Measurements from ENCODE around the gene EPS15. TPM values are rescaled to one million over a fixed set of nuclear protein-coding genes. Genes with fewer than 3 reads are reported as not detected.
"Not testable (repeated sequence)": the region's sequence is repeated elsewhere in the genome, so short reads cannot be mapped to it uniquely, and the experiment has no call there.

EPS15 gene
- total RNA-seq, 2 experiments from 2014 or later = 75.7 to 77.1 TPM

- ATAC-seq (ENCODE audit: low read depth) (no peak), DNase-seq (no peak)
- no peak overlapping the region for H3K4me3 Mint-ChIP-seq
- H3K36me3 Mint-ChIP-seq = peaks cover 15% of the 10 kb centered on the region
- H3K4me1 Mint-ChIP-seq = peaks cover 20% of the 10 kb centered on the region
- H3K27ac Mint-ChIP-seq = no peak overlapping the region
- POLR2A ChIA-PET = no interaction called here
- peaks cover 3% of the 10 kb centered on the region for H3K9me3 Mint-ChIP-seq
- H3K27me3 Mint-ChIP-seq = no peaks in the 10 kb centered on the region
Observed at GRCh38 chr1:51494138-51494830, 24.8 kb downstream of the EPS15 start.

DNA sequence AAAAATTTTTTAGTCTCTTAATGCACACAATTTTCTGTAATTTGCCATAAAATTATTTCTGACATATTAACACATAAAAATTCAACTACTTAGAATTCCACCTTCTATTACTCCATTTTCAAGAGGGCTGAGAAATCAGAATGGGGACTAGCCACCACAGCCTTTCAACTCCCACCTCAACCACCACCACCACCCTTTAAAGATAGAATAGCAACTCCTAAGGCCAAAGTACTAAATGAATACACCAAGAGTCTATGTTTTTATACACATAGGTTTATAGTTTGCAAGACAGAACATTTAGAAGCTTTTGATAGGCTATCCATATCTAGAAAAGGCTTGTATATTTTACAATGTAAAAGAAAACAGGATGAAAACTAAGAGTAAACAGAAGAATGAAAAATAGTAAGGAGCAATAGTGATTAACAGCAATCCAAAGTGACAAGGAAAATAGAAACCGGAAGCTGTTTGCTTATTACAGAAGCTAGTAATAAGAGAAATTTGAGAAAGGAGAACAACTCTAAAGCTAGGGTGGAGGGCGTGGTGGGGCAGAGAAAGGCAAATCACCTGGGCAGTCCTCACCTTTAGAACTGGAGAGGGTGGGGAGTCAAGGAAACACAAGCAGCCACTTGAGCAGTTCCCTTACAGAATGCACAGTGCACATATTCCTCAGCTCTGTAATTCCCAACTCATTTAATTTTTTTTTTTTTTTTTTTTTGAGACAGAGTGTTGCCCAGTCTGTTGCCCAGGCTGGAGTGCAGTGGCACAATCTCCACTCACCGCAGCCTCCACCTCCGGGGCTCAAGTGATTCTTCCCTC lies 27.7 kb downstream of the EPS15 start:
- POLR2A ChIA-PET = interaction anchor here (0.9 kb wide), 1 partner anchor 72 kb away, joined by 4 read pairs; no protein-coding TSS in a partner anchor
- DNase-seq (no peak), ATAC-seq (ENCODE audit: low read depth) (no peak)
- Mint-ChIP-seq H3K27ac (no peak overlapping the region), H3K9me3 (peaks cover 2% of the 10 kb centered on the region), H3K36me3 (peaks cover 7% of the 10 kb centered on the region), H3K4me3 (no peak overlapping the region), H3K4me1 (peaks cover 22% of the 10 kb centered on the region), H3K27me3 (no peaks in the 10 kb centered on the region)

- H3K27ac Mint-ChIP-seq = no peak overlapping the region
- peaks cover 10% of the 10 kb centered on the region for H3K36me3 Mint-ChIP-seq
- ATAC-seq (ENCODE audit: low read depth) = no peak
- no peak for DNase-seq
- H3K4me1 Mint-ChIP-seq = peaks cover 20% of the 10 kb centered on the region
- peaks cover 2% of the 10 kb centered on the region for H3K9me3 Mint-ChIP-seq
- H3K27me3 Mint-ChIP-seq = no peaks in the 10 kb centered on the region
- POLR2A ChIA-PET = interaction anchor here (1.0 kb wide), 1 partner anchor 278 kb away, joined by 4 read pairs; no protein-coding TSS in a partner anchor
- no peak overlapping the region for H3K4me3 Mint-ChIP-seq
Observed at GRCh38 chr1:51489472-51489871, 29.6 kb downstream of the EPS15 start.

DNA sequence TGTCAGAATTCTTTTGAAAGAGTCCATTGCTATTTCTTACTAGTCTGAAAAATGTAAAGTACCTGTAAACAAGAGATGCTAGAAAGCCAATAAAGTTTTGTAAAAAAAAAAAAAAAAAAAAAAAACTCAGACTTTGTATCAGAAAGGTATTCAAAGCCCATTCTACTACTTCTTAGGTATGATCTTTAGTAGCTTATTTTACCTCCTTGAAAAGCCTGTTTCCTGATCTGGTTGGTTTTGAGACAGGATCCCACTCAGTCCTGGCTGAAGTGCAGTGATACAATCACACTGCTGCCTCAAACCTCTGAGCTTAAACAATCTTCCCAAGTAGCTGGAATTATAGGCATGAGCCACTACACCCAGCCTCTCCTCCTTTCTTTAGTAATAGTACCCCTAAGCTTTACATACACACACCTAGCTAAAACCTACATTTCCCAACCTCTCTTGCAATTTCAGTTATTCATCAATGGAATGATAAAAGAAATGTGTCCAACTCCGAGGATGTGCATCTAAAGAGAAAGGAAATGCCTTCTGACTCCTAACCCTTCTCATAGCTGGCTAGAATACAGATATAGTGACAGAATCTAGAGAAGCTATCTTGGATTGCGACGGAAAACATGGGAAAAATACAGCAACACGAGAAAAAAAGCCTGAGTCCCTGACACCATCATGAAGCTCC lies 30.6 kb downstream of the EPS15 start:
- peaks cover 16% of the 10 kb centered on the region for H3K4me1 Mint-ChIP-seq
- no peaks in the 10 kb centered on the region for H3K9me3 Mint-ChIP-seq
- DNase-seq (no peak), ATAC-seq (ENCODE audit: low read depth) (no peak)
- no peaks in the 10 kb centered on the region for H3K27me3 Mint-ChIP-seq
- peaks cover 7% of the 10 kb centered on the region for H3K36me3 Mint-ChIP-seq
- H3K4me3 Mint-ChIP-seq = no peak overlapping the region
- POLR2A ChIA-PET = interaction anchor here (0.6 to 1.0 kb wide), 2 partner anchors 278 to 333 kb away, joined by 3 to 4 read pairs; no protein-coding TSS in a partner anchor
- no peak overlapping the region for H3K27ac Mint-ChIP-seq

GRCh38 chr1:51487628-51488027 lies 31.4 kb downstream of the EPS15 start:
- no peak for ATAC-seq (ENCODE audit: low read depth)
- DNase-seq = no peak
- no peaks in the 10 kb centered on the region for H3K27me3 Mint-ChIP-seq
- no peak overlapping the region for H3K4me3 Mint-ChIP-seq
- POLR2A ChIA-PET = no interaction called here
- peaks cover 15% of the 10 kb centered on the region for H3K4me1 Mint-ChIP-seq
- H3K27ac Mint-ChIP-seq = no peak overlapping the region
- H3K36me3 Mint-ChIP-seq = peaks cover 11% of the 10 kb centered on the region
- H3K9me3 Mint-ChIP-seq = no peaks in the 10 kb centered on the region

- Mint-ChIP-seq H3K9me3 (peaks cover 6% of the 10 kb centered on the region), H3K4me1 (peaks cover 5% of the 10 kb centered on the region), H3K4me3 (no peak overlapping the region), H3K36me3 (peaks cover 36% of the 10 kb centered on the region), H3K27me3 (no peaks in the 10 kb centered on the region), H3K27ac (no peak overlapping the region)
- no peak for DNase-seq
- POLR2A ChIA-PET = no interaction called here
- no peak for ATAC-seq (ENCODE audit: low read depth)
Observed at GRCh38 chr1:51484591-51484990, 34.5 kb downstream of the EPS15 start.

DNA sequence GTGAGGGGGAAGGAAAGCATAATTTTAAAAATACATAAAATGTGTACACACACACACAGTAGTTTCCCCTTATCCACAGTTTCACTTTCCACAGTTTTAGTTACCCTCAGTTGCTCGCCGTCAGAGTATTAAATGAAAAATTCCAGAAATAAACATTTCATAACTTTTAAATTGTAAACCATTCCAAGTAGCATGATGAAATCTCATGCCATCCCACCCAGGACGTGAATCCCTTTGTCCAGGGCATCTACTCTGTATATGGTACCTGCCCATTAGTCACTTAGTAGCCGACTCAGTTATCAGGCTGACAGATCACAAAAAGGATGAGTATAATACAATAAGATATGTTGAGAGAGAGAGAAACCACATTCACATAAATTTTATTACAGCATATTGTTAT lies 36.2 kb downstream of the EPS15 start:
- H3K27ac Mint-ChIP-seq = no peak overlapping the region
- peaks cover 12% of the 10 kb centered on the region for H3K9me3 Mint-ChIP-seq
- peaks cover 44% of the 10 kb centered on the region for H3K36me3 Mint-ChIP-seq
- POLR2A ChIA-PET = interaction anchor here (0.6 kb wide), 1 partner anchor 550 kb away, joined by 5 read pairs; no protein-coding TSS in a partner anchor
- ATAC-seq (ENCODE audit: low read depth) (no peak), DNase-seq (no peak)
- peaks cover 5% of the 10 kb centered on the region for H3K4me1 Mint-ChIP-seq
- H3K27me3 Mint-ChIP-seq = no peaks in the 10 kb centered on the region
- no peak overlapping the region for H3K4me3 Mint-ChIP-seq

GRCh38 chr1:51474832-51475620 lies 44.0 kb downstream of the EPS15 start:
- H3K4me3 Mint-ChIP-seq; H3K27me3 Mint-ChIP-seq; DNase-seq; H3K27ac Mint-ChIP-seq; POLR2A ChIA-PET; H3K4me1 Mint-ChIP-seq; ATAC-seq (ENCODE audit: low read depth): not testable (repeated sequence)
- H3K36me3 Mint-ChIP-seq = peaks cover 48% of the 10 kb centered on the region
- H3K9me3 Mint-ChIP-seq = peaks cover 19% of the 10 kb centered on the region

DNA sequence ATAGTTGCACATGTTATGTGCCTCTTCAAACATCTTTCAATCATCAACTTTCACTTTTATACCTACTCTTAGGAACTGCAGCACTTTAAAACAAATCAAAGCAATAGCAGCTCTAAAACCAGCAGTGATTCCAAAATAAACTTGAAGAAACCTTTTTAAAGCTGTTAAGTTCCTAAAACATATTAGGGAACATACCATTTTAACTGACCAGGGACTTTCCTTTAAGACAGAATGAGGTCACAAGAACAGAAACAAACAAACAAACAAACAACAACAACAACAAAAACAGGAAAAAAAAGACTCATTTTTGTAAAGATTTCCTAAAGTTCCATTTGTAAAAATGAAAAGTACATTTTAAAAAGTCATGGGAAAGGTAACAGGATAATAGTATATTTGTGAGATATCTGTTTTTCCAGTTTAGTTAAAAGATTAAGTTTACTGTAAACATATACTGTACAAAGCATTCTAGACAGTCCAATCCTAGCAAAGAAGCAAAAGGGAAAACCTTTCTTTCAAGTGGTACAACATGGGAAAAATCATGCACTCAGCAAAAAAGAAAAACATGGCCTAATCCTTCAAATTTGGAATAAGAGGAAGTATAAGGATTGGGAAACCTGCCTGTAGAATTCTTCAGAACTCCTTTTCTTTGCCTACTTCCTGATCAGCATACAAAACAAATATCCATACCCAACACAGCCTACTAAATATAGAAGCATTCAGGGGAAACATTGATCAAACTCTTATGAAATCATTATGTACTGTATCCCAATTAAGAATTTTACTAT lies 45.5 kb downstream of the EPS15 start:
- H3K4me1 Mint-ChIP-seq = peaks cover 1% of the 10 kb centered on the region

GRCh38 chr1:51472359-51472758 lies 46.7 kb downstream of the EPS15 start:
- H3K27ac Mint-ChIP-seq = no peak overlapping the region
- peaks cover 1% of the 10 kb centered on the region for H3K4me1 Mint-ChIP-seq
- H3K9me3 Mint-ChIP-seq = peaks cover 10% of the 10 kb centered on the region
- no peak overlapping the region for H3K4me3 Mint-ChIP-seq
- no peaks in the 10 kb centered on the region for H3K27me3 Mint-ChIP-seq
- peaks cover 38% of the 10 kb centered on the region for H3K36me3 Mint-ChIP-seq
- POLR2A ChIA-PET = no interaction called here
- no peak for DNase-seq
- no peak for ATAC-seq (ENCODE audit: low read depth)

More for the DNA sequence above, 45.5 kb downstream of the EPS15 start:
- no peak for ATAC-seq (ENCODE audit: low read depth)
- Mint-ChIP-seq H3K27me3 (no peaks in the 10 kb centered on the region), H3K36me3 (peaks cover 39% of the 10 kb centered on the region), H3K4me3 (no peak overlapping the region), H3K27ac (no peak overlapping the region), H3K9me3 (peaks cover 11% of the 10 kb centered on the region)
- DNase-seq = no peak
- POLR2A ChIA-PET = no interaction called here

DNA sequence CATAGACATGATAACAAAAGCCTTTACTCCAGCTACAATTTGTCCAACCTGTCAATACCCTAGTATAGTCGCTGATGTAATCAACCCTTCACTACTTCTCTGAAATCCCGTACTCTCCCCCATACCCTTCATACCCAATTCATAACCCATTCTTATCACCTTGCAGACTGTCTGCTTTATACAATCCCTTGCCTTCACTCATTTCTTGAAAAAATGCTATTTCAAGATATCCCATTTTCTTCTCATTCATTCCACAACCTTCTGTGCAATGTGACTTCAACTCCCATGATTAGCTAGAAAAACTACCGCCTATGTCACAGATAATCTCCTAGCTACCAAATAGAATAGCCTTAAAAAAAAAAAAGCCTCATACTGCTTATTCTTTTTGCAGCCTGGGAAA lies 49.5 kb downstream of the EPS15 start:
- Mint-ChIP-seq H3K36me3 (peaks cover 31% of the 10 kb centered on the region), H3K27me3 (no peaks in the 10 kb centered on the region), H3K27ac (peak overlapping the region; percentile 12), H3K4me3 (no peak overlapping the region), H3K4me1 (peaks cover 3% of the 10 kb centered on the region), H3K9me3 (no peaks in the 10 kb centered on the region)
- POLR2A ChIA-PET = no interaction called here
- no peak for ATAC-seq (ENCODE audit: low read depth)
- no peak for DNase-seq

- ATAC-seq (ENCODE audit: low read depth) (no peak), DNase-seq (no peak)
Observed at GRCh38 chr1:51464828-51465227, 54.2 kb downstream of the EPS15 start.

More at GRCh38 chr1:51464828-51465227, 54.2 kb downstream of the EPS15 start:
- no peak overlapping the region for H3K27ac Mint-ChIP-seq
- no peak overlapping the region for H3K4me3 Mint-ChIP-seq
- peaks cover 30% of the 10 kb centered on the region for H3K36me3 Mint-ChIP-seq
- peaks cover 3% of the 10 kb centered on the region for H3K4me1 Mint-ChIP-seq
- POLR2A ChIA-PET = no interaction called here
- no peaks in the 10 kb centered on the region for H3K27me3 Mint-ChIP-seq
- no peaks in the 10 kb centered on the region for H3K9me3 Mint-ChIP-seq
